HG03097 (cell line): ENCODE data around the gene KLRC4.
A peak's percentile ranks its signal among the peaks of the same experiment; 100 is the strongest.
"Not testable (repeated sequence)": the region's sequence is repeated elsewhere in the genome, so short reads cannot be mapped to it uniquely, and the experiment has no call there.

Experiments
- ATAC-seq: cut with Tn5 transposase; IDR thresholded peaks from one replicate; pipeline ENCODE4 v1.9.1; 2021; ENCODE audit not compliant: unreplicated experiment, low FRiP score

Gene KLRC4

DNA sequence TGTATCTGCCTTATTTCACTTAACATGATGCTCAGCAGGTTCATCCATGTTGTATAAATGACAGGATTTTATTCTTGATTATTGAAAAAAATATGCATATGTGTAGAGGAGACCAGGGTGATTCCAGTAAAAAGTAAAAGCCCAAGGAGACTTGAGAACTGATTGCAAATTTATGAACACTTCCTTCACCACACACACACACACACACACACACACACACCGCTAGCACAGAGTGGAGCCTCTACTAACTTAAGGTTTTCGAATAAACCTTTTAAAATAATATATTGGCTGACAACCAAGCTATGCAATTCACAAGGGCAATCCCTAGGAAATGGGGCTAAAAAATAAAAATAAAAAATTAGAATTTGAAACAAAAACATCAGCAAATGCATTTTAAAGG, 11.4 kb downstream of the KLRC4 start:
- ATAC-seq, result no peak

DNA sequence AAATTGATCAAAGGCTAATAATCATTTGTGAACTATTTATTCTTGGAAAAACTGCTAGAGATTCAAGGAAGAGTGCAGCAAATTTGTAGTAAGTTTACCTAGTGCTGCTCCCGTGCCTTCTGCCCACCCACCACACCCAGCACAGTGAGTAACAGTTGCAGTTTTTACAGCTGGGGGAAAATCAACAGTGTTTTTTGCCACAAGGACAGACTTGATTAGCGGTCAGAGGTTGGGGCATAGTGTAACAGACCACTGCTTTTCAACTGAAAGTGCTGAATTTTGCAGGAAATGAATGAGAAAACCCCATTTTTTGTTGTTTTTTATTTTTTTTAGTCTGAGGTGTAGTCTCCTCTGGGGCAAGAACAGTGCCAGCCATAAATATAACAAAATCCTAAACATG, 12.3 kb downstream of the KLRC4 start:
- ATAC-seq, result no peak

DNA sequence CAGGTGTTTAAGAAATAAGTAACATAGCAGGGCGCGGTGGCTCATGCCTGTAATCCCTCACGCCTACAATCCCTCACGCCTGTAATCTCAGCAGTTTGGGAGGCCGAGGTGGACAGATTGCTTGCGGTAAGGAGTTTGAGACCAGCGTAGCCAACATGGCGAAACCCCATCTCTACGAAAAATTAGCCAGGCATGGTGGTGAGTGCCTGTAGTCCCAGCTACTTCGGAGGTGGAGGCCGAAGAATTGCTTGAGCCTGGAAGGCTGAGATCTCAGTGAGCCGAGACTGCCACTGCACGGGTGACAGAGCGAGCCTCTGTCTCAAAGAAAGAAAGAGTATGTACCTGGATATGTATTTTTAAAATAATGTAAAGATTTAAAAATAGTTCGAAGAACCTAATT, 13.4 kb downstream of the KLRC4 start:
- ATAC-seq, result not testable (repeated sequence)

DNA sequence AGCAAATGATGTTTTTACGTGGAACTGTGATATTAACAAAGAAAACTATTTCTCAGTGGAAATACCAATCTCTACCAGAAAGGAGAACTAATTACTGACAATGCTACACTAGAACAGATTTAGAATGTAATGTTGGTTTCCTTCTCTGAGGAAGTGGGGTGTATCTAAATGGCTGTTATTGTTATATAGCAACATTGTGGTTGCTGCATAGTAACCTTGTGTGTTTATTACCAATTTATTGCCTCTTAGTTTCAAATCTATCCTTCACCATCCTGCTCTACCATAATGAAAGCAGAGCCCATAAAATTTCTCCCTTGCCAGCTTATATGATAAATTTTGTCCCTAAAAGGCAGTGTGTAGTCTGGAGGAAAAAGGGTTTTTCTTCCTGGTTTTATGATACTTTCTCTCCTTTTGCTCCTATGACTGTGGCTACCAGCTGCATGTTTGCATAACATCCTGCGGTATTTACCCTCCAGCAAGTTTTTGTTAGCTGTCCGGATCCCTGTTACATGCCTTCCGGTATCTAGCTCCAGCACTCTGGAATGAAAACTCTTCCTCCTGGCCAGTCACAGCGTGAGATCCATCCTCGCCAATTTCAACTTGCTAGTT, 14.1 kb downstream of the KLRC4 start:
- peak; percentile 52 for ATAC-seq

DNA sequence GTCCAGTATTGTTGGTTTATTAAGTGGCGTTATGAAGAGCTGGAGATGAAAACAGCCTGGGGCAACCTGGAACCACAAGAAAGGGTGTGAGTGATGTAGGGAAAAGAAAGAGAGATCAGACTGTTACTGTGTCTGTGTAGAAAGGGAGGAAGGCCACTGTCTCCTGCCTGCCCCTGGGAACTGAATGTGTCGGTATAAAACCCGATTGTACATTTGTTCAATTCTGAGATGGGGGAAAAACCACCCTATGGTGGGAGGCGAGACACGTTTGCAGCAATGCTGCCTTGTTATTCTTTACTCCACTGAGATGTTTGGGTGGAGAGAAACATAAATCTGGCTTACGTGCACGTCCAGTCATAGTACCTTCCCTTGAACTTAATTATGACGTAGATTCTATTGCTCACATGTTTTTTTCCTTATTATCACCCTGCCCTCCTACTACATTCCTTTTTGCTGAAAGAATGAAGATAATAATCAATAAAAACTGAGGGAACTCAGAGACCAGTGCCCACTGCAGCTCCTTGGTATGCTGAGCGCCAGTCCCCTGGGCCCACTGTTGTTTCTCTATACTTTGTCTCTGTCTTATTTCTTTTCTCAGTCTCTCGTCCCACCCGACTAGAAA, 14.9 kb downstream of the KLRC4 start:
- ATAC-seq, result not testable (repeated sequence)

DNA sequence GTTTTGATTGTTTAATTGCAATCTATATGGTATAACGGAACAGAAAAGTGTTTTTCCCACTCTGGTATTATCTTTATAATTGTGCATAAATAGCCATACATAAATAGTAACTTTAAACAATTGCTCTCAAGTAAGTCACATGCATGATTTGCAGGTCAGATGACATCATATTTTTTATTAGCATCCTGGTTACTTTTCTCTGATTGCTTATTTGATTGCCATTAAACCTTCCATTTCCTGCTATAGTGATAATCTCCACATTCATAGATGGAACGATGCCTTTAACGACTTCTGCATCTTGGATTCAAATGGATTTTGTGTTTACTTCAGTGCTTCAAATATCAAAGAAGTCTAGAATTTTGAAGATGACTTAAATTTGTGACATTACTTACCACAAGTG, 16.3 kb downstream of the KLRC4 start:
- ATAC-seq, result no peak

DNA sequence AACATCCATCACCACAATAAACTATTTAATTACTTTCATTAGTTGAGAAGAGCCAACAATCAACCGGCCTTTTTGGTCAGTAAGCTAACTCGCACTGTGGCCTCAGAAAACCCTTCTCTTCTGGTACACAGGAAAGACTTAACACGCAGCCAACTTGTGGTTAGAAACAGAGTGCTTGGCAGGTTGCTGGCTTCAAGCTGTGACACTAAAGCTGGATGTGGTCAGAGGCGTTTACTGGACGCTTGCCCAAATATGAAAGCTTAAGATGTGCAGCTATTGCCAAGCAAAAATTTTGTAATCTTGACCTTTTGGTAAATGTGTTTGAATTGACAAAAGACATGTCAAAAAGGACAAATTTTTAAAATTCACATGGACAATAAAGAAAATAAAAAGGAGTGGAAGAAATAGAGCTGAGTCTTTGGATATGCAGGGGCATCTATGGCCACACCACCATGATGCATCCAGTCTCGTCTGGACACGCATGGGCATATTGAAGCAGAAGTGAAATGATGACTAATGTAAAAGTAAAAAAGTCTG, 17.1 kb downstream of the KLRC4 start:
- ATAC-seq, result peak; percentile 72

DNA sequence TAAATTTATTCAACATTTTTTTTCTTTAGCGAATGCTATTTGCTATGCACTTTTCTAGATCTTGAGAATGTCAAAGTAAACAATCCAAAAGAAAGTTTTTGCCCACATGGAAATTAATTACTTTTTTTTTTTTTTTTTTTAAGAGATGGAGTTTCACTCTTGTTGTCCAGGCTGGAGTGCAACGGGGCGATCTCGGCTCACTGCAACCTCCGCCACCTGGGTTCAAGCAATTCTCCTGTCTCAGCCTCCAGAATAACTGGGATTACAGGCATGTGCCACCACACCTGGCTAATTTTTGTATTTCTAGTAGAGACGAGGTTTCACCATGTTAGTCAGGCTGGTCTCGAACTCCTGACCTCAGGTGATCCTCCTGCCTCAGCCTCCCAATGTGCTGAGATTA, 18.6 kb downstream of the KLRC4 start:
- ATAC-seq, result not testable (repeated sequence)

DNA sequence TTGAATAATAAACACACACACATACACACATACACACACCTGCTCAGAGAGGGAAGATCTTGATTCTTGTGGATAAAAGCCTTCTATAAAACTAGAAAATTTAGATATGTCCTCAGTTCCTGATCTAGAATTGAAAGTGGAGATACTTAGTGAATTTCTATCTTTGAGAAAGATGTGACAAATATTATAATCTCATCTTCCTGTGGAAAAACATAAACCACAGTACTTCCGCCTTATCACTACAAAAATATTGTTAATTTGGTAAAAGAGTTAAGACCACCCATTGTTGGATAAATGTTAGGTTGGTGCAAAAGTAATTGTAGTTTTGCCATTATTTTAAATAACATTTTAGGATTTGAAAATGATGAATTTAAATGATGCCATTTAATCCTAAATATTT, 19.7 kb downstream of the KLRC4 start, which contains the start of gene KLRK1:
KLRK1 (minus strand) TSS at position 138 of the 400 bp plus-strand sequence. CDS start 1,231 bp downstream, outside the sequence.
- ATAC-seq, result no peak

DNA sequence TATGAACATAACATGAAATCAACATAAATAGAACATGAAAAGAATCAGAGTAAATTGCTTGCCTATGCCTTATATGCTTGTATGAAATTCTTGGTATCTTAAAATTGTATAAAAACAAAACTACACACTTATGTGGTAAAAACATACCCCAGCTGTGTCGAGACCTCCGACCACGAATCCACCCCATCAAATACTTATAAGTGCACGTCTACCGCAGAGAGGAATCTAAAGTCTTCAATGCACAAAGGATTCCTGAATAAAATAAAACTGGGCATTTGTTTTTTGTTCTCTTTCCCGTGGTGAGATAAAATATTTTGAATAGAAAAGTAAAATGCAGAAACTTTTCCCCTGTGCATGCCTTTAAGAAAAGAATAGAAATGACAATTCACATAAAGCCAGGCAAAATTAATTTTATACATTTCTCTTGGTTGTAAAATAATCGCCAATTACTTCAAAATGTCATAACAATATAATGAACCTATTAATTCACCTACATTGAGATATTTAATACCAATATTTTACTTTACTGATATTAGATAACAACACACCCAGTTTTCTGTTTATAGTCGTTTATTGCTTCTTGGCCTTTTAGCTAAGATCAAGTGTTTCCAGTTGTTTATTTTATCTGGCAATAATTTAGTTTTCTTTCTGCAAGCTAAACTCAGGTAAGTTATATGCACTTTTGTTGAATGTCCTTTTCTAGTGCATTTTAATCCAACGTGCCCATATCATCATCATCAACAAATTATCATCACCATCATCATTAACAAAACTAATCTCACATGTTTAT, 20.7 kb downstream of the KLRC4 start:
- ATAC-seq, result no peak

DNA sequence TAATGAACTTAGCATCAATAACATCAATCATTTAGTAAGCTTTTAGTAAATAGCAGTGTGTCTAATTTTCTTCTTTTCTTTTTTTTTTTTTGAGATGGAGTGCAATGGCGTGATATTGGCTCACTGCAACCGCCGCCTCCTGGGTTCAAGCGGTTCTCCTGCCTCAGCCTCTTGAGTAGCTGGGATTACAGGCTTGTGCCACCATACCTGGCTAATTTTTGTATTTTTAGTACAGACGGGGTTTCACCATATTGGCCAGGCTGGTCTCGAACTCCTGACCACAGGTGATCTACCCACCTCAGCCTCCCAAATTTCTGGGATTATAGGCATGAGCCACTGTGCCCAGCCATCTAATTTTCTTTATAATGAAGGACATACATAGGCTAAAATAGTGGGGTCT, 22.1 kb downstream of the KLRC4 start:
- ATAC-seq, result not testable (repeated sequence)

DNA sequence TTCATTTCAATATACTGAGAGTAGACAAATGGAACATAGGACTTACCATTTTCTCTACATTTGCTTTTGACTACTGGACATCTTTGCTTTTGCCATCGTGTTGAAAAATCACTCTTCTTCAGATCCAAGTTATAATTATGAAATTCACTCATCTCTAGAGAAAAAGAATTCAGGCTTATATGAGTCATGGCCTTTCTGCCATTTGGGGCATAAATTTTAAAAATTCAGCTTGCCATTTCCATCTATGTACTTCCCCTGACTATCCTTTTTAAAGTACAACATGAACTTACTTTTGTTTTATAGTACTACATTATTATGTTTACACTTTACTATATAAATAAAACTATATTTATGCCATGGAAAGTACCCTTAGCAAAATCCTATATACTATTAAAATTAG, 22.7 kb downstream of the KLRC4 start:
- ATAC-seq, result no peak

DNA sequence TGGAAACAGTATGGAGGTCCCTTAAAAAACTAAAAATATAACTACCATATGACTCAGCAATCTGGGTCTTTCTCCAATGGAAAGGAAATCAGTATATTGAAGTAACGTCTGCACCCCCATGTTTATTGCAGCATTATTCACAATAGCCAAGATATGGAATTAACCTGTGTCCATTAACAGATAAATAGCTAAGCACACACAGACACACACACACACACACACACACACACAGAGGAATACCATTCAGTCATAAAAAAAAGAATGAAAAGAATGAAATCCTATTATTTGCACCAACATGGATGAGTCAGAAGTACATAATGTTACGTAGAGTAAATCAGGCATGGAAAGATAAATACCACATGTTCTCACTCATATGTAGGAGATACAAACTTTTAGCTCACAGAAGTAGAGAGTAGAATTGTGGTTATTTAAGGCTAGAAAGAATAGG, 24.4 kb downstream of the KLRC4 start:
- no peak for ATAC-seq

DNA sequence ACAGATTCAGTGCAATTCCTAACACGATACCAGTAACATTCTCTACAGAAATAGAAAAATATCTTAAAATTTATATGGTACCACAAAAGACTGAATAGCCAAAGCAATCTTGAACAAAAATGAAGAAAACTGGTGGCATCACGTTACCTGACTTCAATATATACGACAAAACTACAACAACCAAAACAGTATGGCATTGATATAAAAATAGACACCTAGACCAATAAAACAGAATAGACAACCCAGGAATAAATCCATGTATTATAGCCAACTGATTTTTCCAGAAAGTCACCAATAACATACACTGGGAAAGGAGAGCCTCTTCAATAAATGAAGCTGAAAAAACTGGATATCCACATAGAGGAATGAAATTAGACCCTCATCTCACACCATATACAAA, 25.4 kb downstream of the KLRC4 start:
- no peak for ATAC-seq

DNA sequence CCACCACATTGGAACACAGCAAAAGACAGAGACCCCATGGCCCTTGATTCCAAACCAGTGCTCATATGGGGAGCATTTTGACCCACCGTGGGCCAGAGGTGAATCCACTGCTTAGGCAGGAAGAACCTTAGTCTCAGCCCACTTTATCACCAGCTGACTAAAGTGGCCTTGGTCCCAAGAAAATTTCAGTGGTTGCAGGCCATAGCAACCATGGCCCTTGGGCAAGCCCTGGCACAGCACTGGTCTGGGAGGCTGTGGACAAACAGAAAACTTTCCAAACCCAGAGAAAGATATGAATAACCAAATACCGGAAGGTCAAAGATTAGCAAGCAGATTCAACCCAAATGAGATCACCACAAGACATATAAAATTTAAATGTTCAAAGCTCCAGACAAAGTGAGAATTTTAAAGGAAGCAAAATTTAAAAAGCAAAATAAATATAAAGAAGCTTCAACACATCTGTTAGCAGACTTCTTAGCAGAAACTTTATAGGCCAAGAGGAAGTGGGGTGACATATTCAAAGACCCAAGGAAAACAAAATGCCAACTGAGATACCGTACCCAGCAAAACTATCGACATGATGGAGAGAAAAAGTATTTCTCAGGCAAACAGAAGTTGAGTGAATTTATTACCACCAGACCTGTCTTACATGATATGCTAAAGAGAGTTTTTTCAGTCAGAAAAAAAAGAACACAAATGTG, 27.5 kb downstream of the KLRC4 start:
- ATAC-seq, result no peak

DNA sequence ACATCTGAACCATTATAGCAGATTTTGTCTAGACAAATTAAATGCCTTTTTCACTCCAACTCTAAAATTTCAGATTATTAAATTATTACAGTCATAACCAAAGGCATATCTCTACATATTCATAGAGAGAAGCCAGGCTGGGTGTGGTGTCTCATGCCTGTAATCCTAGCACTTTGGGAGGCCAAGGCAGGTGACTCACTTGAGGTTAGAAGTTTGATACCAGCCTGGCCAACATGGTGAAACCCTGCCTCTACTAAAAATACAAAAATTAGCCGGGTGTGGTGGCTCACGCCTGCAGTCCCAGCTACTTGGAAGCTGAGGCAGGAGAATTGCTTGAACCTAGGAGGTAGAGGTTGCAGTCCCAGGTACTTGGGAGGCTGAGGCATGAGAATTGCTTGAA, 30.8 kb downstream of the KLRC4 start:
- ATAC-seq, result not testable (repeated sequence)

DNA sequence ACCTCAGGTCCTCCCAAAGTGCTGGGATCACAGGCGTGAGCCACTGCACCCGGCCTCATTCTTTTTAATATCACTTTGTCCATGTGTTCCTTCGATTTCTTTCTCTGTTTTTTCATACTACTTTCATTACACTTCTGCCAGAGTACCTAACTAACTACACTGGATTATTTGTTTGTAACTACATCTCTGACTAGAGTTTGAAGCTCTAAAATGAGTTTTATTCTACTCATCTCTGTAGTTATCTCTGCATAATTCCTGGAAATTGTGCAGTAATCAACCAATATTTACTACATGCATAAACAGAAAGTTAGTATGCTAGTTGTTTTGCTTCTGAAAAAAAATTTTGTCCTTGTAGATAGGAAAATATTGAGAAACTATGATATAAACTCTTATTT, 34.9 kb downstream of the KLRC4 start:
- no peak for ATAC-seq

DNA sequence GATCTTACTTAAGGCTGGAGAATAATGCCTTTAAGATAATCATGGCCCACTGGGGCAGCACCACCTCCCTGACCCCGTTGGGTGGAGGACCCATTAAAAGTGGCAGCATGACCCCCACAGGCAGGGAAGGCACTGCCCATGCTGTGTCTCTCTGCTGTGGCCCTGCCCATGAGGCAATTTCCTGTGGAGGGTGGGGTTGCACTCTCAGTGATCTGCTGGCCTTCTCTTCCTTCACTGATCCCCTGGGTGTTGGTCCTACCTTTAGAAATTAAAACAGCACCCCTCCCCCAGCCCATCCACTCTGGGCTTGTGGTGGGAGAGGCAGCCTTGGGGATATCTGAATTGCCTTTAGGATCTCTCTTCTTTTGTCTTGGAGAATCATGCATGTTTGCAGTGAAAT, 37.0 kb downstream of the KLRC4 start:
- ATAC-seq, result no peak

DNA sequence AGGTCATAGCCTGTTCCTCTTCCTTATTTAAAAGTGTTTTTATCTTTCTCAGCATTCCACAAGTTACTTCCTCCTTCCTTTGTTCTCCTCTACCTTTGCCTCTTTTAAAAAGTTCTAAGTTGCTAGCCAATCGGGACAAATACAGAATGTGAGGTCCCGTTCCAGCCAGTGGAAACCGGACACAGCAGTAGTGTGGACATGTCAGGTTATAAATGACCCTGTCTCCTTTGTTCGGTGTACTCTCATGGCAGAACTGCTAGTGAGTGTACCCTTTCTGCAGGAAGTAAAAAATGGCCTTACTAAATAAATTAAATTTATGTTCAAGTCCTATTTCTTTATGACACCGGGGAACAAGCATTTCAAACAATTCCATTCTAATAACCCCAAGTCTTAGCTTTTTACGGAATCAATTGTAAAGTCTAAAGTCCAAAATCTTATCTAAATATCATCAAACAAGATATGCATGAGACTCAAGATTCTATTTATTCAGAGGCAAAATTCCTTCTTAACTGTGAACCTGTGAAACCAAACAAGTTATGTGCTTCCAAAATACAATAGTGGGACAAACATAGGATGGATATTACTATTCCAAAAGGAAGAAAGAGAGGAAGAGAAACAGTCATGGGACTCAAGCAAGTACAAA, 37.5 kb downstream of the KLRC4 start:
- ATAC-seq, result not testable (repeated sequence)
